ENCODE data around the gene DNAJC4. TPM values are rescaled to one million over a fixed set of nuclear protein-coding genes. Genes with fewer than 3 reads are reported as not detected.
A peak's percentile ranks its signal among the peaks of the same experiment; 100 is the strongest.

The DNAJC4 gene
- total and polyA plus RNA-seq, 2 experiments from 2014 or later, result 79.9 to 132 TPM

DNA sequence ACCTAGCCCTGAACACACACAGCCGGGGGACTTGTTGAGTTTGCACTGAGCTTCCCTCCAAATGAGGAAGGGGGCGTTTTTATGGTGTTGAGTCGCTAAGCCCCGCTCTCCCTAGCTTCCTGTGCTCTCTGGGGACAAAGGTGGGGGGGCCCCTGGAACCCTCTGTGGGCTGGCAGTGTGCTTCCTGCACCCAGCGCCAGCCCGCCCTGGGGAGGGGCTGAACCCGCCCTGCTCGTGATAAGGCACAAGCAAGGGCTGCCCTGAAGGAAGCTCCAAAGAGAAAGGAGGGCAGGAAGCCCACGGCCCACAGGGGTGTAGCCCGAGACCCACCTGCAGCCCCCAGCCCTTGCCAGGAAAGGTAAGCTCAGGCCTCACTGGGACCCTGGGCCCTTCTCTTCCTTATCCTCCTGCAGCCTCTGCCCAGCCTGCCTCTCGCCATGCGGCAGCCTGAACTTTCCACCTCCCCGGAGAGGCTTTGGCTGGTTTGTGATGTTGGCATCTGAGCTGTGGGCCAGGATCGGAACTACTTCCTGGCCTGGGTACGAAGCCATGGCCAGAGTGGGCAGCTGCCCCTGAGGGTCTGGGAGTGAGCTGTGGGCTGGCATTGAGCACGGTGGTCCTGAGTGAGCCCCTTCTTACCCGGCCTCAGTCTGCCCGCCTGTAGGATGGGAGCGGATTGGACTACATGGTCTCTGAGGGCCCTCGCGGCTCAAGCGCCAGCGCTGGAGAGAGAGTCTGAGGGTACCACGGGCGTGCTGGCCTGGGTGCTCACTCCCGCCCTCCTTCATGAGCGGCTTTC, 23.7 kb upstream of the DNAJC4 start, which contains the start of gene FERMT3:
Gene FERMT3, plus strand, starts transcription at position 265 of the 799 bp plus-strand sequence. CDS start 644 bp downstream, outside the sequence.
- Histone ChIP-seq H3K27me3 (no peaks in the 10 kb centered on the region), H3K9me3 (ENCODE audit: low read depth) (no peaks in the 10 kb centered on the region), H3K27ac (peak within 1 kb of the TSS; percentile 30), H3K4me1 (ENCODE audit: low read depth) (peaks cover 2% of the 10 kb centered on the region), H3K36me3 (peaks cover 23% of the 10 kb centered on the region), H3K4me3 (no peak within 1 kb of the TSS)
- TF ChIP-seq CTCF (IDR thresholded peaks at IDR 0.05; ENCODE audit: low read depth, low read length), result no peak
- DNase-seq (ENCODE audit: low read depth in 1 of 2, low spot score in 1 of 2), result no peak

DNA sequence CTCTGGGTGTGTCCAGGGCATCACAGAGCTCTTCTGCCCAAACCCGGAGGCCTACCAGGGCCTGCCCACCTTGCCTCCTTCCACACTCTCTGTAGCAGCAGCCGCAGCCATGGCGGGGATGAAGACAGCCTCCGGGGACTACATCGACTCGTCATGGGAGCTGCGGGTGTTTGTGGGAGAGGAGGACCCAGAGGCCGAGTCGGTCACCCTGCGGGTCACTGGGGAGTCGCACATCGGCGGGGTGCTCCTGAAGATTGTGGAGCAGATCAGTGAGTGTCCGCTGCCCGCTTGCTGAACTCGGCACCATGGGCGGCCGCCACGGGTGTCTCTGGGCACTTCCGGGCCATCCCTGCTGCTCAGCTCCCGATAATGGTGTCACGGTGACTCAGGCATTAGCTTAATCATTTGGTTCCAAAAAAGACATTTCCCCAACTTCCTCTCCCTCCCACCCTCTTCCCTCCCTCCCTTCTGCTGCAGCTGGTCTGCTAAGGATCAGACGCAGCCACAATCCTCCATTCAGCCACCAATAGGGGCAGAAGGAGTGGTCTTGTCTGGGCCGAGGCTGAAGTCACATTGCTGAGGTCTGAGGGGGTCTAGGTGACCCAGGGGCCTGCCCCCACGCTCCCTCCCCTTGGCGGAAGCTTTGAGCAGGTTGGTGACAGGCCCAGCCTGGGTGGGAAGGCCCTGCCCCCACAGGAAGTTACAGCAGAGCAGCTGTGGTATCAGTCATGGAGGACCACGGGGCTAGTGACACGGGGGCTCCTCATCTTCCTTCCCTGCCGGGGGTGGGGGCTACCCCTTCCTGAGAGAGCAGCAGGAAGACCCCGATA, 22.9 kb upstream of the DNAJC4 start:
- TF ChIP-seq CTCF (IDR thresholded peaks at IDR 0.05; ENCODE audit: low read depth, low read length), result no peak
- Histone ChIP-seq H3K4me3 (no peak overlapping the region), H3K4me1 (ENCODE audit: low read depth) (peaks cover 2% of the 10 kb centered on the region), H3K27me3 (no peaks in the 10 kb centered on the region), H3K27ac (peak overlapping the region; percentile 17), H3K9me3 (ENCODE audit: low read depth) (no peaks in the 10 kb centered on the region), H3K36me3 (peaks cover 18% of the 10 kb centered on the region)
- peak in 1 of 2 donors; percentile 84 for DNase-seq (ENCODE audit: low read depth in 1 of 2, low spot score in 1 of 2)

DNA sequence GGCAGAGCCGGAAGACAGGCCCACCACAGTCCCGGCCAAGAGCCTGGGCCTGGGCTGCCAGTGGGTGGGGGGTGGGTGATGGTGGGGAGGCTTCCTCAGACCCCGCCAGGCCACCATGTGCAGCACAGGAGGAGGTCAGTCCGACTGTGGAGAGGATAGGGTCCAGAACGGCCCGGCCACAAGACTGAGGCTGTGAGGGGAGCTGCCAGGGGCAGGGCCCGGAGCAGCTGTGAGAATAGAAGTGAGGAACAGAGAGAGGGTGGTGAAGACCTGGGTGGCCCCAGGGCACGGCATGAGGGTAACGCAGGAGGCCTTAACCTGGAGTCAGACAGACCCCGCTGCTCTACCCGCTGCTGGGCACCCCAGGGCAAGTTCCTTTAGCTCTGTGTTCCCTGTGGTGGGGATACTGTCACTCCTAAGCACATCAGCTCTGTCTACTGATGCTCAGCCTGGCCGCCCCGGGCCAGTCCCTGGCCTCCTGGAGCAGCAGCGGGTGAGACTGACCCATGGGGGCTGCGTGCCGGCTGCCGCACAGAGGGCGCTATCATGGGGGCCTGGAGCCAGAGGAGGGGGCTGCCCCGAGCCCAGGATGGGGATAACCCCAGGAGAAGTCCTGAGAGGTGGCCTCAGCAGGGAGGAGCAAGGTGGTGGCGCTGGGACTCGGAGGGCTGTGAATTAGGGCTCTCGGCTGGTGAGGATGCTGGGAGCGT, 22.1 kb upstream of the DNAJC4 start:
- Histone ChIP-seq H3K36me3 (peaks cover 10% of the 10 kb centered on the region), H3K4me1 (ENCODE audit: low read depth) (peaks cover 2% of the 10 kb centered on the region), H3K4me3 (no peak overlapping the region), H3K27ac (no peak overlapping the region), H3K9me3 (ENCODE audit: low read depth) (no peaks in the 10 kb centered on the region), H3K27me3 (no peaks in the 10 kb centered on the region)
- no peak for DNase-seq (ENCODE audit: low read depth in 1 of 2, low spot score in 1 of 2)
- no peak for TF ChIP-seq CTCF (IDR thresholded peaks at IDR 0.05; ENCODE audit: low read depth, low read length)

DNA sequence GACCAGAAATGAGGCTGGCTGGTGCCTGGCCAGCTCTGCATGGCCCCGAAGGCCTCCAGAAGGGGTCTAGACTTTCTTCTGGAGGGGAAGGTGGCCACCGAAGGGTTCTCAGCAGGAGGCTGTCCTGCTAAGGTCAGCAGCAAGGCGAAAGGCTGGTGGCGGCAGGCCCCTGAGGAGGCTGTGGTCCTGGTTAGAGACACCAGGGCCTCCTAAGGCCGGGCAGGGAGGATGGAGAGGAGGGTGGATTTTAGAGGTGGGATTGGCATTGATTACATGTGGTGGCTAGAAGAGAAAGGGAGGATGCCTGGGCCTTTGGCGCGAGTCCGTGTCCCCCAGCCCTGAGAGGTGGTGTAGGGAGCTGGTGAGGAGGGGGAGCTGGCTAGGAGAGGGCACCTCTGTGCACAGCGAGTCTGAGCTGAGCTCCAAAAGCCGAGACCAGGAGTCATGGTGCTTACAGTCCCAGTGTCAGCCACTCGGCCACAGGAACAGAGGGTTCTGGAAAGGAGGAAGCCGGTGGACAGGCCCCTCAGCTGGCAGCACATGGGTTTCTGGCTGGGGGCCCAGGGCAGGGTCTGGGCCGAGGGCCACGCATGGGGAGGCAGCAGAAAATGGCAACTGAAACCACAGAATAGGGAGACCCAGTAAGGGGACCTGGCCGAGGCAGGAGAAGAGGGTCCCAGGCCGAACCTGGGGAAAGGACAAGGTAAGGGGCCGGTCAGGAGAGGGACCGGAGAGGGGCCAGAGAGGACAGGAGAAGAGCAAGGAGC, 21.4 kb upstream of the DNAJC4 start:
- no peak for TF ChIP-seq CTCF (IDR thresholded peaks at IDR 0.05; ENCODE audit: low read depth, low read length)
- Histone ChIP-seq H3K27ac (no peak overlapping the region), H3K36me3 (peaks cover 3% of the 10 kb centered on the region), H3K27me3 (no peaks in the 10 kb centered on the region), H3K4me1 (ENCODE audit: low read depth) (peaks cover 2% of the 10 kb centered on the region), H3K9me3 (ENCODE audit: low read depth) (no peaks in the 10 kb centered on the region), H3K4me3 (no peak overlapping the region)
- no peak for DNase-seq (ENCODE audit: low read depth in 1 of 2, low spot score in 1 of 2)

DNA sequence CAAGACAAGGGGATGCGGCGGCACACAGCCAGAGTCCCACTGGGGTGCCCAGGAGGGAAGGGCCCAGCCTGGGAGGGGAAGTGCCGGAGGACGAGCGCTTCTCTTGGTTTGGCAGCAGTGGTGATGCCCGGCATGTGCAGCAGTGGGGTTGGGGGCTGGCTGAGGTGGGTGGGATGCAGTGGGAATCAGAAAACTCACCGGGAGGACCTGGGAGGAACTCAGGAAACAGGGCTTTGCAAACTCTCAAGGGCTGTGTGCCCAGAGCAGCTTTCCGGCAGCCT, 20.8 kb upstream of the DNAJC4 start:
- H3K4me1 ChIP-seq (ENCODE audit: low read depth), result no peaks in the 10 kb centered on the region
- H3K9me3 ChIP-seq (ENCODE audit: low read depth), result no peaks in the 10 kb centered on the region
- H3K27ac ChIP-seq, result no peak overlapping the region
- H3K27me3 ChIP-seq, result no peaks in the 10 kb centered on the region
- no peaks in the 10 kb centered on the region for H3K36me3 ChIP-seq
- H3K4me3 ChIP-seq, result no peak overlapping the region
- DNase-seq (ENCODE audit: low read depth in 1 of 2, low spot score in 1 of 2), result no peak
- TF ChIP-seq CTCF (IDR thresholded peaks at IDR 0.05; ENCODE audit: low read depth, low read length), result no peak
